ENCODE measurements around the gene CHPF.

The CHPF gene

GRCh38 chr2:219560893-219561178, 17.2 kb upstream of the CHPF start:
- no peak for DNase-seq
- Histone ChIP-seq H3K4me3 (no peak overlapping the region), H3K27ac (no peak overlapping the region), H3K9me3 (no peaks in the 10 kb centered on the region), H3K36me3 (peaks cover 5 to 86% (median 33%) of the 10 kb centered on the region in 3 donors), H3K27me3 (no peaks in the 10 kb centered on the region), H3K4me1 (no peaks in the 10 kb centered on the region)
- no peak for TF ChIP-seq CTCF (IDR thresholded peaks at IDR 0.05)
- intact Hi-C loops (cut with DNase I; ENCODE audit: low total_unique reads), result no loop called here

- H3K27me3 ChIP-seq, result no peaks in the 10 kb centered on the region
- H3K4me1 ChIP-seq, result no peaks in the 10 kb centered on the region
- TF ChIP-seq CTCF (IDR thresholded peaks at IDR 0.05), result peak; percentile 32 to 78
- DNase-seq, result no peak
- H3K36me3 ChIP-seq, result peaks cover 5 to 85% (median 35%) of the 10 kb centered on the region in 3 donors
- no peaks in the 10 kb centered on the region for H3K9me3 ChIP-seq
- intact Hi-C loops (cut with DNase I; ENCODE audit: low total_unique reads), result no loop called here
- no peak overlapping the region for H3K4me3 ChIP-seq
- no peak overlapping the region for H3K27ac ChIP-seq
Measured at GRCh38 chr2:219560037-219560892, 16.7 kb upstream of the CHPF start.

- no peak overlapping the region for H3K27ac ChIP-seq
- H3K27me3 ChIP-seq, result no peaks in the 10 kb centered on the region
- DNase-seq, result no peak
- no peaks in the 10 kb centered on the region for H3K4me1 ChIP-seq
- no peak for TF ChIP-seq CTCF (IDR thresholded peaks at IDR 0.05)
- H3K36me3 ChIP-seq, result peaks cover 0 to 76% (median 35%) of the 10 kb centered on the region in 3 donors
- no peaks in the 10 kb centered on the region for H3K9me3 ChIP-seq
- no peak overlapping the region for H3K4me3 ChIP-seq
- intact Hi-C loops (cut with DNase I; ENCODE audit: low total_unique reads), result no loop called here
Measured at GRCh38 chr2:219559156-219559915, 15.7 kb upstream of the CHPF start.

- Histone ChIP-seq H3K4me3 (no peak overlapping the region), H3K36me3 (peaks cover 0 to 63% (median 23%) of the 10 kb centered on the region in 3 donors), H3K4me1 (peaks cover 0 to 8% (median 4%) of the 10 kb centered on the region in 4 donors), H3K27me3 (no peaks in the 10 kb centered on the region), H3K9me3 (no peaks in the 10 kb centered on the region), H3K27ac (no peak overlapping the region)
- DNase-seq, result no peak
- no peak for TF ChIP-seq CTCF (IDR thresholded peaks at IDR 0.05)
- intact Hi-C loops (cut with DNase I; ENCODE audit: low total_unique reads), result no loop called here
Measured at GRCh38 chr2:219557791-219558785, 14.5 kb upstream of the CHPF start.

GRCh38 chr2:219557320-219557719, 13.7 kb upstream of the CHPF start:
- intact Hi-C loops (cut with DNase I; ENCODE audit: low total_unique reads), result no loop called here
- no peak overlapping the region for H3K4me3 ChIP-seq
- no peaks in the 10 kb centered on the region for H3K9me3 ChIP-seq
- peaks cover 0 to 56% (median 16%) of the 10 kb centered on the region in 3 donors for H3K36me3 ChIP-seq
- H3K27ac ChIP-seq, result no peak overlapping the region
- DNase-seq, result no peak
- peaks cover 0 to 13% (median 9%) of the 10 kb centered on the region in 4 donors for H3K4me1 ChIP-seq
- no peaks in the 10 kb centered on the region for H3K27me3 ChIP-seq
- no peak for TF ChIP-seq CTCF (IDR thresholded peaks at IDR 0.05)

Data from tibial artery (tissue), 4 donors.